C1 segment of cervical spinal cord (tissue), 14 donors: Measurements from ENCODE around the gene SNX22.
"Not testable (repeated sequence)": the region's sequence is repeated elsewhere in the genome, so short reads cannot be mapped to it uniquely, and the experiment has no call there.

Experiments
- DNase-seq, 14 donors: peaks; one replicate each; lab custom pipeline; 2025; lab: John Stamatoyannopoulos, UW

Gene SNX22

DNA sequence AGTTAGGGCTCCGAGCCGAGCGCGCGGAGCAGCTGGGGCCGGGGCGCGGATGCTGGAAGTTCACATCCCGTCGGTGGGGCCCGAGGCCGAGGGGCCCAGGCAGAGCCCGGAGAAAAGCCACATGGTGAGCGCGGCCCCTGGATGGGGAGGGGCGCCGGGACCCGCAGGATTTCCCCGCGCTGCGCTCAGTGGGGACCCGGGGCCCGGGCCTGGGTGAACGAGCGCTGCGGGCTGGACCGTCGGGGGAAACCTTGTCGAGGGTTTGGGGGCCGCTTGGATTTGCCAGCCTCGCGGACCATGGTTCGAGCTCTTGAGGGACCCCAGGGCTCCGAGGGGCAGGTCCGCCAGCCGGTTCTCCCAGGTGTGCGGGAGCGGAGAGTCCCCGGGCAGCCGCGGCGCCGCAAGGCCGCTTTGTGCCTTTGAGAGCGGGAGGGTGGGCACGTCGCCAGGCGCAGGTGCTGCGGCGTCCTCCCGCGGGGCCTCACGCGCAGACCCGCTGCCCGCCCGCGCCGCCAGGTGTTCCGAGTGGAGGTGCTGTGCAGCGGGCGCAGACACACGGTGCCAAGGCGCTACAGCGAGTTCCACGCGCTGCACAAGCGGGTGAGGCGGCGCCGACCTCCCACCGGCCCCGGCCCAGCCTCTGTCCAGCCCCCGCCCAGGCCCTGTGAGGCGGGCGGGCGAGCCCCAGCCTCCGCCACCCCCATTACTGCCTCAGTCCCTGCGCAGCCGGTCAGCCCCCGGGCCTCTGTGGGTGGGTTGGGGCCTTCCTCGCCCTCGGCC lies at the start of gene SNX22:
Gene SNX22, plus strand, starts transcription at position 5 of the 780 bp plus-strand sequence. Its CDS starts 45 bp downstream, at position 50.
- peak in 1 of 14 donors; percentile 21 for DNase-seq

DNA sequence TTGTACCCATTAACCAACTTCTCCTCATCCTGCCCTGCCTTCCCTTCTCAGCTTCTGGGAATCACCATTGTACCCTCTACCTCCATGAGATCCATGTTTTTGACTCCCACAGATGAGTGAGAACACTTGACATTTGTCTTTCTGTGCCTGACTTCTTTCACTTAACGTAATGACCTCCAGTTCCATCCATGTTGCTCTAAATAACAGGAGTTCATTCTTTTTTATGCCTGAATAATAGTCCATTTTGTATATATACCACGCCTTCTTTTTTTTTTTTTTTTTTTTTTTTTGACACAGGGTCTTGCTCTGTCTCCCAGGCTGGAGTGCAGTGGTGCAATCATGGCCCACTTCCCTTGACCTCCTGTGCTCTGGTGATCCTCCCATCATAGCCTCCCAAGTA lies 49.0 kb upstream of the SNX22 start:
- no peak for DNase-seq

DNA sequence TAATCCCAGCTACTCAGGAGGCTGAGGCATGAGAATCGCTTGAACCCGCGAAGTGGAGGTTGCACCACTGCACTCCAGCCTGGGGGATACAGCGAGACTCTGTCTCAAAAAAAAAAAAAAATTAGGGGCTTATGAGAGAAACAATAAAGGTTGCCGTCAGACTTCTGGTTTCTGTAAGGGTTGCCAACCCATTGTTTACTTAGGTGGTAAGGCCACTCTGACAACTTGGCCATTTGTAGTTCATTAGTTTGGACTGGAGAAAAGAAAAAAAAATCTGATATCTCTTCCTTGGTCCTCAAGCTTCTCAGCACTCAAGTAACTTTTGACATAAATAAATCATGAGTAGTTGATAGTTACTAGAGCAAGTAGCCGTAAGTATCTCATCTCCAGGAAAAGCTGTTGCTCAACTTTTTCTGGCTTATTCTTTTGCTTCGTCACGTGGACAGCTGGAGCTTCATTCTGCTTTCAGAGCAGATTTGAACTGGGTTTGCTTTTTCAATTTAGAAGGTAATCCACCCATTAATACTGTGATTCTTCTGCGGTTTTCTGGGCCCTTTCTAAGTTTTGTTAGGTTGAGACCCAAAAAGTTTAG lies 46.3 kb upstream of the SNX22 start:
- no peak for DNase-seq

DNA sequence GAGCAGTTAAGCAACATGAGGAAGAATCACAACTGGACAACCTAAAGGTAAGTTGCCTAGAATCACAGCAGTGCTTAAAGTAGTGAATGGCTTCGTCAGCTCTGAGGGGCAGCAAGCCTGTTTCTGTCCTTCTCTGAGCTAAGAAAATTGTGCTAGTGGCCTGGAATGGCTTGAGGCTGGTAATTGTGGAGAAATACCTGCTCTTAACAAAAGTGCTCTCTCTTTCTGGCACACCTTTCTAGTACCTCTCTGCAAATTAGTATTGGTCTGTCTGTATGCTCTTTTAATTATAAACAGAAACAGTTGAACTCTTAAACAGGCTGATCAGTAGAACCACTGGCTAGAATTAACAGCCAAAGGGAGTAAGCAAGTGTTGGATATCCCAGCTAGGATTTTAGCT lies 44.2 kb upstream of the SNX22 start:
- DNase-seq = no peak

DNA sequence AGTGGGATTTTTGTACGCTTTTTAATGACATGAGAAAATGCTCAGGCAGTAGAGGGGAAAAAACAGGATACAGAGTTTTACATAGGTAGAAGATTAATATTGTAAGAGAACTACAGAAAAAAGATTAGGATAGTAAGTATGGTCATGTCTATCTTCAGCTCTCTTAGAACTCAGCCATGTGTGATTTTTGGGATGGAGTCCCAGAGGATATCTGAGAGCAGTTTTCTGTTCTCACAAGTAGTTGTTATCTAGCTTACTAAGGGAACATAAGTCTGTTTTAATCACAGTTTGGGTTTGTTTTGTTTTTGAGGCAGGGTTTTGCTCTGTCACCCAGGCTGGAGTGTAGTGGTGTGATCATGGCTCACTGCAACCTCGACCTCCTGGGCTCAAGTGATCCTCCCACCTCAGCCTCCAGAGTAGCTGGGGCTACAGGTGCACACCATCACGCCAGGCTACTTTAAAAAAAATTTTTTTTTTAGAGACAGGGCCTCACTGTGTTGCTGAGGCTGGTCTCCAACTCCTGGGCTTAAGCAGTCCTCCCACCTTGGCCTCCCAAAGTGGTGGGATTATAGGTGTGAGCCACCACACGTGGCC lies 41.3 kb upstream of the SNX22 start:
- DNase-seq = not testable (repeated sequence)

DNA sequence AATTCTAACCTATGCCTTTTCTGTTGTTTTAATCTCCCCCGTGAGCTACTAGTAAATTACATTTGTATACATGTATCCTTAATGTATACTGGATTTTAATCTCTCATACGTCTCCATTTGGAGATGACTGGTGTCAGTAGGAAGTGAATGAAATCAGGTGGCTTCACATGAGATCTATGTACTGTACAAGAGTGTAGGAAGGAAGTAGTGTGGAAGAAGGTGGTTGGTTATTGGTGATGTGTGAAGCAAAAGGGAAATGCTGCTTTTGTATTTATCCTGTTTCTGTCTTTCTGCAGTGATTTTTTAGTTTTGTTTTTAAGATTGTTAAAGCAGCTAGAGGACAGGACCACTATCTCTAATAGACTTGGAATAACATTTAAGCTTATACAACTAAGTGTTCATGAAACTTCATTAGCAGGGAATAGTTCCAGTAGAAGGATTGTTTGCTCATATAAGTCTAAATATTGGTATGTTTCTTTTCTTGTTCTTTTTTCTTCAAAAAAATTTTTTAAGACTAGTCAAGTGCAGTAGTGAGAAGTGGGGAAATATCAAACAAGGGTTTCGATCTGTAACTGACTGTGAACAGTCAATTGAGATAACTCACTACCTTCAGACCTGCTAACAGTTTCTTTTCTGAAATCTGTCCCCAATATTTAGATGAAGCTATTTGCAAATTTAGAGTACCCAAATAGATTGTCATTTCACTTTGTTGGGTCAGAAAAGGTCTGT lies 40.4 kb upstream of the SNX22 start:
- DNase-seq = no peak

DNA sequence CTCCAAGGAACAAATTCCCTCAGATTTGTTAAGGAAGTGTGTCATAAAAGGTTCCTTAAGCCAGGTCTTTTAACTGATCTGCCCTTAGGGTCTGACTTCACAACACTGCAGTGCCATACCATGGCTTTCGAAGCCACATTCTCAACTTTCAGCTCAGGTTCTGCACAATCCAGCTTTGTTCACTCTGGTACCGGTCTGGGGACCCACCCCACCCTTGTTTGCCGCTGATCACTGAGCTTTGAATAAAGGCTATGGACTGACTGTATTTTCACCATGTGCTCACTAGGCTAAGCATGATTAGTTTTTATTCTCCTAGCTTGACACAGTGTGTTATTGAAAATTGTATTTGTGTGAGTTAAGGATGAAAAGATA lies 39.9 kb upstream of the SNX22 start:
- DNase-seq = peak in 1 of 14 donors; percentile 8

DNA sequence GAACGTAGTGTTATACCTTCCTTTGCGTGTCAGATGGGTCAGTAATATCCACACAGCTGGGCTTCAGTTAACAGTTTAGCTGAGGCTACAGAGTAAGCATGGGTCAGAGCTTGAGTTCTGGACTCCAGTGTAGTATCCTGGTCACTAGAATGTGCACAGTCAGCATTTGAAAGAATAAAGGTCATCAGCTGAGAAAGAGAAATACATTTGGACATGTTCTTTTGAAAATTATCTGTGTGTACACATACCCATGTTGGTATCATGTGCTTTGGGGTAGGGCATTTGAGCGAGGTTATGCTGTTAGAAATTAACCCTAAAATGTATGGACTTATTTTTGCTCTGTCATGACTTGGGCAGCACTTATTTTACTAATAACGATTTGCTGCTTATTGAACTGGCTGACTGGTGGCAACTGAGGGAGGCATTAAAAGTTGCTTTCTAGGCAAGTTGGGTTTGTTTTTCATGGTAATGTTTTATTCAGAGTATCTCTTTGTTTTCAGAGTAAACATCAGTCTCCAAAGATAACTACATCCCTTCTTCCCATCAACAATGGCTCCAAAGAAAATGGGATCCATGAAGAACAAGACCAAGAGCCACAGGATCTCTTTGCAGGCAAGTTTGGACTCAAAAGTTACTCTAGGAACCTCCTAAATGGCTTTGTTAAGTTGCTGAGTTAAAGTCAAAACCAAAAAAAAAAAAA lies 39.3 kb upstream of the SNX22 start:
- DNase-seq = no peak

DNA sequence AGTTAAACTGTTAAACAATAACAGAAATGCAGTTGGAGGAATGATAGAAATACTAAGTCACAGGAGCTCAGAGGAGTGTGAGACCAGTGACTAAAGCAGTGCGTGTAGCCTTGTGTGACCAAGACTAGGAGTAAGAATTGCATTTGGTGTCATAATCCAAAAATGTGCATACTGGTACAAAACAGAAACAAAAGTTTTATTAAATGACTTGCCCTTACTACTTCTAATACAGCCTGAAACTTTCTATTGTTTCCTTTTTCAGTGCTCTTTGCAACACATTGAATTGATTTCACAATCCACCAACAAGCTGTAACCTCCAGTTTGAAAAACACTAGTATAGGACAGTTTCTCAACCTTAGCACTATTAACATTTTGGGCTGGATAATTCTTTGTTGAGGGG lies 38.6 kb upstream of the SNX22 start:
- no peak for DNase-seq

DNA sequence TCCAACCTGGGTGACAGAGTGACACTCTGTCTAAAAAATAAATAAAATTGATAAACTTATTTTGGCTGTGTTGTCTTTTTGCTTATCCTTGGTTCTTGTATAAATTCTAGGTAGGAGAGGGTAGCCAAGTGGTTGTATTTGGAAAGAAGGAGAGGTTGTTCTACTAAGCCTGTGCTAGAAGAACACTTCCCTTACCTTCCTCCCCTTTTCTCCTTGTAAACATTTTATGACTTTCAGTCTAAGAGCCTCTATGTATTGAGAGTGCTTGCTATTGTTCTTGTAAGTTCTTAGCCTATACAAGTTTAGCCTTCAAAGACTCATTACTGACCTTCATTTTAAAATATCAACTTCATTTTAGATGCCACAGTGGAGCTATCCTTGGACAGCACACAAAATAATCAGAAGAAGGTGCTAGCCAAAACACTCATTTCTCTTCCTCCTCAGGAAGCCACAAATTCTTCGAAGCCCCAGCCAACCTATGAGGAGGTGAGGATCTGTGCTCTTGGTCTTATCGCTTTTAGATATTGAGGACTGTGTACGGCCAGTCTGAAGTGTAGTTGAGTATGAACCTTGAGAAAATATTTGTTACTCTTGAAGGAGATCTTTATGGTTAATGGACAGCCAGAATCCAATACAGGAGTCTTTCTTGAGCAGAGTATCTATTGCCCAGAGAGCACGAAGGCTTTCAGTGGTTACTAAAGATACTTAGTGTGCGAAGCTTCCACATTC lies 33.6 kb upstream of the SNX22 start:
- no peak for DNase-seq

DNA sequence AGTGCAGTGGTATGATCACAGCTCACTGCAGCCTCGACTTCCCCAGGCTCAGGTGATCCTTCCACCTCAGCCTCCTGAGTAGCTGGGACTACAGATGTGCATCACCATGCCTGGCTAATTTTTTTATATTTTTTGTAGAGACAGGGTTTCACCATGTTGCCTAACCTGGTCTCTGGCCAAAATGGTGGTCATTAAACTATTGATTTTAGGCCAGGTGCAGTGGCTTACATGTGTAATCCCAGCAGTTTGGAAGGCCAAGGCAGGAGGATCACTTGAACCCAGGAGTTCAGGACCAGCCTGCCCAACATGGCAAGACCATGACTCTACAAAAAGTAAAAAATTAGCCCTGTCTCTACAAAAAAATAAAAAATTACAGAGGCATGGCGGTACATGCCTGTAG lies 31.2 kb upstream of the SNX22 start:
- DNase-seq = not testable (repeated sequence)

DNA sequence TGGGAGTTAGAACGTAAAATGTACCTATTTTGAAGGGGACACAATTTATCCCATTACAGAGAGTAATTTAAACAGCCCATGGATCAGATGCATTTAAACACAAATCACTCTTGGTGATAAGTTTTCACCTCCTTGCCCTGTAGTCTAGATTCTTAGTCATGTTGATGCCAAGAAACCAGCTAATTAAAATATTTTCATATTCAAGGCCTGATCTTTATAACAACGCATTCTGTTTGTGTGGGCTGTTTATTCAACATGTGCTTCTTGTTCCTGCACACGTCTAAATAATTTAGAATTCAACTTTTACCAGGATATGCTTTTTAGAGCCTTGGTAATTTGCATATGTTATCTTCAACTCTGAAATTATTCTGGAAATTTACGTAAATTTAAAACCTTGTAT lies 29.9 kb upstream of the SNX22 start:
- DNase-seq = no peak

DNA sequence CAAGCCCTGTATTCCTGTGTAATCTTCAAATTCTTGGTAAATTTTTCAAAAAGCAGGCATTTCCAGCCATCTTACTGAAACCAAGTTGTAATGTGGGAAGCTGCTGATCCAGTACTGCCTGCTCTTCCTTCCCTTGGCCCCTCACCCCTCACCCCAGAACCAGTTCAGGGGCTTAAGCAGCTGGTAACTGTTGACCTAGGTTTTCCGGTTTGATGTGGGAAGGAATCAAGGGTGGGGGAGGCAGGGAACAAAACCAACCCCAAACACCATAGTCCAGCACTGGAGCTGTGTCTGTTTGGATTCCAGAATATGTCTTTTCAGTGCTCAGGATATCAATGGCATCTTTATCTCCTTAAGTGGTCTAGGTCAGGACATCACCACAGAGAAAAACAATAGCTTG lies 29.1 kb upstream of the SNX22 start:
- DNase-seq = peak in 5 of 14 donors; percentile 44 to 65 (median 53)

DNA sequence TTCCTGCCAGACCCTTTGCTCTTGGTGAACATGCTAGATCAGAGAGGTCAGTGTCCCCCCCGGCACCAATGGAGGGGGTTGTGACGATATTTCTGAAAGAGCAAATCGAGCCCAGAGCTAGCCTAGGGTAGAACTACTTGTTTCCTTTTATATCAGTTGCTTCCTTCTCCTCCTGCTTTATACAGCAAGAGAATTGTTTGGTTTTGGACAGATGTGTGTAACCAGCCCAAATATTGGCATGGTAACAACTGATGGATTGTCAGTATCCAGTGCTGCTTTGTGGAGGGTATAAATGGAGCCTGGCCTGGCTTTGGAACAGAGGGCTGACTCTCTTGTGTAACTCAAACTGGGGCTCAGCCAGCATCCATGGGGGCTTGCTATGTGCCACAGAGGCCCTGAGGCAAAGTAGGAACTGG lies 28.6 kb upstream of the SNX22 start:
- peak in 12 of 14 donors; percentile 23 to 87 (median 76) for DNase-seq

DNA sequence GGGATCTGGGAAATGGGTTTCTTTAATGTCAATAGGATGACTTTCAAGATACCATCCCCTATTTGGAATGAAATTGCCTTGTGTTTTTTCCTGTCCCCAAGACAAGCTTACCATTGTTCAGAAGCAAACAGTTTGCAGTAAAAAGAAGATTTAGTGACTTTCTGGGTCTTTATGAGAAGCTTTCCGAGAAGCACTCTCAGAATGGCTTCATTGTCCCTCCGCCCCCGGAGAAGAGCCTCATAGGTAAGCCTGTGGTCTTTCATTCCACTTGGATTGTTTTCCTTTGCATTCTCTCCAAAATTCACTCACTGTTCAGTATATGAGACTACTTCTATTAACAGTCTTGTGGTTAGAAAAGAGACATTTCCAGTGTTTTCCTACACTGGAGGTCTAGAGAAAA lies 25.6 kb upstream of the SNX22 start:
- no peak for DNase-seq

DNA sequence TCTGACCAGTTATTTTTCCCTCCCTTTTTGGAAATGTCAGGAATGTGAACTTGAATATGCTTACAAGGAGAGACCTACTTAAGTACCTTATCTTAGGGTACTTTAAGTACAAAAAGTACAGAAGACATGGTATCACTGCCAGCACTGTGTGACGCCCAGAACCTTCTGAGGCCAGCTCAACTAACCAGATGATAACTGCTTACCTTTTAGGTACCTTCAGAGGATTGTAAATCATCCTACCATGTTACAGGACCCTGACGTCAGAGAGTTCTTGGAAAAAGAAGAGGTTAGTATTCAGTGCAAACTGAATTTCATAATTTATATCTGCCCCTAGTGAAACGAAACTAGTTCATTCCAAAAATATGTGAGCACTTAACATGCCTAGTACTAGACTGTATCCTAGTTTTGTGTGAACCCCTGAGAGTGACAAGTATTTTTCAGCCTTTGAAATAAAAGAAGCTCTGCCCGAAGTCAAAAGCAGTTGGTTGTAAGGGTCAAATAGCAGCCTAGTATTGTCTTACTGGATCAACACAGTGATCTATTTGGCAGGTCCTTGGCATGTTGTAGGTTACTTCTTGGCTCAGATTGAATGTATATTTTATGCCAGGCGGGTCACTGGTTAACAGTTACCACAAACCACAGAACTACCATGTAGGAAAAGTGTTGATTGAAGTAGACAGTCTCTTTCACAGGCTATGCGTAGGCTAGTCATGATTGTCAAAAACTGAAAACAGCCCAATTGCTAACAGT lies 23.8 kb upstream of the SNX22 start:
- DNase-seq = no peak

DNA sequence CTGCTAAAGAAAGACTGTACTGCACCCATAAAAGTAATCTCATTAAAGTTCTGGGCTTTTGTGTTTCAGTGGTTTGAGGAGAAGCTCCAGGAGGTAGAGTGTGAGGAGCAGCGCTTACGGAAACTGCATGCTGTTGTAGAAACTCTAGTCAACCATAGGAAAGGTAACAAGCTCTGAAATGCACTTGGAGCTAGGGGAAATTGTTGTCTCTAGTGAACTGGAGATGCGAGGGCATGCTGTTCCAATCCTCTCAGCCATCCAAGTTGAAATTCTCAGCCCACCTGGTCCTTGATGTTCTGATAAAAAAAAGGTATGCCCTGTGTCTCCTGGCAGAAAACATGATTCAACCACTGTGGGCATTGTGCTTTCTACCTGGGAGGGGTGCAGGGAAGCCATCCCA lies 21.4 kb upstream of the SNX22 start:
- no peak for DNase-seq

DNA sequence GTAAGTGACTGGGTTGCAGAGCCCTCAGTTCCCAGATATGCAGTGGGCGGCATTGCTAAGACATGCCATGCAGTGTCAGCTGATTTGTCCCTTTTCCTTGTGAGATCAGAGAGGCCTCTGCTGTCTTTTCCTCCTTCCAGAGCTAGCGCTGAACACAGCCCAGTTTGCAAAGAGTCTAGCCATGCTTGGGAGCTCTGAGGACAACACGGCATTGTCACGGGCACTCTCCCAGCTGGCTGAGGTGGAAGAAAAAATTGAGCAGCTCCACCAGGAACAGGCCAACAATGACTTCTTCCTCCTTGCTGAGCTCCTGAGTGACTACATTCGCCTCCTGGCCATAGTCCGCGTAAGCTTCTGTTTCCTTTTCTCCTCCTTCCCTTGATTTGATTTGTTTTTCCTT lies 20.0 kb upstream of the SNX22 start:
- peak in 7 of 14 donors; percentile 25 to 45 (median 28) for DNase-seq

DNA sequence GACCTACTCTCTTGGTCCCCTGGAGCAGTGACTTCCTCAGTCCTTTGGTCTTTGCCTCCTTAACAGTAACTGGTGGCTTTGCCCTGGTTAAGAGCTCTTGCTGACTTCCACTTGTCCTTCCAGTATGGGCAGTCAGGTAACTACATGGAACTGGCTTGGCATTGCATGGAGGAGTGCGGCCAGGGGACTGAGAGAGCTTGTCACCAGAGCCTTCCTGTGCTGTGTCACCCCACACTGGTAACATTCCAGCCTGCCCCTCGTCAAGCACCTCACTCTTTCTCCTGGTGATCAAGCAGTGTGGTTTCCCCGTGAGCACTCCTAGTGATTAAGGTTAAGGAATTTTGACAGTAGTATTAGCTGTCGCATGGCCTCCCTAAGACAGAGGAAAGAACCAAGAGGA lies 19.3 kb upstream of the SNX22 start:
- no peak for DNase-seq

DNA sequence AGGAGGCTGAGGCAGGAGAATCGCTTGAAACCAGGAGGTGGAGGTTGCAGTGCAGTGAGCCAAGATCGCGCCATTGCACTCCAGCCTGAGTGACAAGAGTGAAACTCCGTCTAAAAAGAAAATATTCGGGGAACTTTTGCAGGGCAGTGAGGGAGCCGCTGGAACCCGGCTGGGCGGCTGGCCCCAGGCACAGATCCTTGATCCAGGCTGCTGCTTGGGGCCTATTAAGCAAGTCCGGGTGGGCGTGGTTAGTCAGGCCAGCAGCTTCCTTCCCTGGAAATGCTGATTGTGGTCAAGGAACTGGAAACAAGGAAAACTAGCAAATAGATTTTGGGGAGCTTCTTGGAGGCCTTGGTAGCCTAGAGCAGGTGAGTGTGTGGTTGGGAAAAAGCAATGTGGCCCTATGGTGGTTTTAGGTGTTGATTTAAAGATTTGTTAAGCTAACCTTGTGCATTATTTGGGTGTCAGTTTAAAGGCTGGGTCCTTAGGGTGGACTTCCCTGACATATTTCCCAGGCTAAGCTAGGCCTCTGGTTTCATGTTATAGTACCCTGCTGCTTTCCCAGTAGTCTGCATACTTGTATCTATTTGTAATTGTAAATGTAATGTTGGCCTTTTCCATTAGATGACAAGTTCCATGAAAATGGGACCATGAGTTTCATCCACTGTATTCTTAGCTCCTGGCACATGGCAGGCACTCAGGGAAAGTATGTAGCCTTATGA lies 17.7 kb upstream of the SNX22 start:
- DNase-seq = no peak
